NCI-H1436 (cell line): ENCODE measurements around the gene OST4.
A peak's percentile ranks its signal among the peaks of the same experiment; 100 is the strongest.

Experiments used
- DNase-seq: peaks from one replicate; lab custom pipeline; 2025; lab: John Stamatoyannopoulos, UW

OST4 gene

GRCh38 chr2:27092696-27093429, 21.4 kb upstream of the OST4 start:
- DNase-seq = no peak

GRCh38 chr2:27091746-27092695, 20.6 kb upstream of the OST4 start:
- no peak for DNase-seq

- no peak for DNase-seq
These were observed 17.9 kb upstream of the OST4 start for GRCh38 chr2:27089111-27089954.

- no peak for DNase-seq
These were observed 17.2 kb upstream of the OST4 start for GRCh38 chr2:27088634-27089033.

GRCh38 chr2:27087823-27088410, 16.5 kb upstream of the OST4 start:
- no peak for DNase-seq

GRCh38 chr2:27086724-27087593, 15.5 kb upstream of the OST4 start, which contains the start of gene KHK:
TSS of gene KHK (plus strand) at chr2:27086772. CDS start at chr2:27087260, 488 bp downstream.
- peak; percentile 33 for DNase-seq

GRCh38 chr2:27086090-27086723, 14.8 kb upstream of the OST4 start:
- DNase-seq = peak; percentile 87

GRCh38 chr2:27085673-27086089, 14.2 kb upstream of the OST4 start:
- peak; percentile 9 for DNase-seq

GRCh38 chr2:27085062-27085672, 13.7 kb upstream of the OST4 start:
- DNase-seq = no peak

- no peak for DNase-seq
These were observed 13.0 kb upstream of the OST4 start for GRCh38 chr2:27084297-27085061.

- no peak for DNase-seq
These were observed 12.2 kb upstream of the OST4 start for GRCh38 chr2:27083410-27084296.

- no peak for DNase-seq
These were observed 11.4 kb upstream of the OST4 start for GRCh38 chr2:27082773-27083409.

GRCh38 chr2:27081984-27082772, 10.7 kb upstream of the OST4 start:
- DNase-seq = no peak

GRCh38 chr2:27080603-27080936, 9.1 kb upstream of the OST4 start:
- no peak for DNase-seq

GRCh38 chr2:27080140-27080469, 8.7 kb upstream of the OST4 start:
- DNase-seq = no peak

- DNase-seq = no peak
These were observed 8.0 kb upstream of the OST4 start for GRCh38 chr2:27079233-27080139.
